ENCODE results near the gene SMARCD2. TPM values are rescaled to one million over a fixed set of nuclear protein-coding genes. Genes with fewer than 3 reads are reported as not detected.
A peak's percentile ranks its signal among the peaks of the same experiment; 100 is the strongest.

Gene SMARCD2
- total RNA-seq, 2 donors from 2014 or later, result 182 to 247 TPM

DNA sequence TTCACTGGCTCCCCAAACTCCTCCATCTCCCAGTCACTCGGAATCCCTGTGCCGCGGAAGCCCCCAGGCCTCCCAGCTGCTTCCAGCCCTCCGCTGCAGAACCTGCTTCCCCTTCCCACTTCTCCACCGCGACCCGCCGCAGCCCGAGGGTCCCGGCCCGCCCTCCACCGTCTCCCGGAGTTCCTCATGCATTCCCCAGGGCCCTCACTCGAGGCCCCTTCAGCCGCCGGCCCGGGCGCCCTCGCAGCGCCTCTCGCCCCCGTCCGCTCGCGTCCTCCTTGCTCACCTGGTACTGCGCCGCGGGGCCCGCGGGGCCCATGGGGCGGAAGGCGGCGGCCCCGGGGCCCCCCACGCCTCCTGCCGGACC lies 329 bp downstream of the SMARCD2 start:
- H3K36me3 ChIP-seq, result no peaks in the 10 kb centered on the region
- intact Hi-C loops (cut with DNase I), result loop anchor here (5.0 kb wide), 1 partner anchor 70 kb away; the partner anchor contains the start of genes CCDC47 and DDX42
- H3K9me3 ChIP-seq, result no peaks in the 10 kb centered on the region
- peak; percentile 27 for DNase-seq (ENCODE audit: low spot score)
- H3K4me1 ChIP-seq (replicated peaks), result peaks cover 40% of the 10 kb centered on the region
- no peak for TF ChIP-seq CTCF (IDR thresholded peaks at IDR 0.05)
- no peak for TF ChIP-seq POLR2AphosphoS5 (IDR thresholded peaks at IDR 0.05)
- no peak for TF ChIP-seq POLR2A (IDR thresholded peaks at IDR 0.05)
- under 1% methylated on average over 36 of the region's 36 CpGs for WGBS
- peak overlapping the region; percentile 76 to 92 for H3K4me3 ChIP-seq
- H3K27ac ChIP-seq, result peak overlapping the region; percentile 84 to 94
- H3K27me3 ChIP-seq (replicated peaks; ENCODE audit: insufficient read depth), result no peaks in the 10 kb centered on the region

- peaks cover 40% of the 10 kb centered on the region for H3K4me1 ChIP-seq (replicated peaks)
- peak; percentile 45 for DNase-seq (ENCODE audit: low spot score)
- H3K9me3 ChIP-seq, result no peaks in the 10 kb centered on the region
- H3K36me3 ChIP-seq, result no peaks in the 10 kb centered on the region
- peak overlapping the region; percentile 84 to 94 for H3K27ac ChIP-seq
- WGBS, result 2% methylated on average over 25 of the region's 26 CpGs
- intact Hi-C loops (cut with DNase I), result loop anchor here (5.0 kb wide), 1 partner anchor 69 kb away; the partner anchor contains the start of genes CCDC47 and DDX42
- no peaks in the 10 kb centered on the region for H3K27me3 ChIP-seq (replicated peaks; ENCODE audit: insufficient read depth)
- TF ChIP-seq POLR2AphosphoS5 (IDR thresholded peaks at IDR 0.05), result no peak
- H3K4me3 ChIP-seq, result peak overlapping the region; percentile 76 to 92
Observed at GRCh38 chr17:63841350-63842172, 924 bp downstream of the SMARCD2 start.

DNA sequence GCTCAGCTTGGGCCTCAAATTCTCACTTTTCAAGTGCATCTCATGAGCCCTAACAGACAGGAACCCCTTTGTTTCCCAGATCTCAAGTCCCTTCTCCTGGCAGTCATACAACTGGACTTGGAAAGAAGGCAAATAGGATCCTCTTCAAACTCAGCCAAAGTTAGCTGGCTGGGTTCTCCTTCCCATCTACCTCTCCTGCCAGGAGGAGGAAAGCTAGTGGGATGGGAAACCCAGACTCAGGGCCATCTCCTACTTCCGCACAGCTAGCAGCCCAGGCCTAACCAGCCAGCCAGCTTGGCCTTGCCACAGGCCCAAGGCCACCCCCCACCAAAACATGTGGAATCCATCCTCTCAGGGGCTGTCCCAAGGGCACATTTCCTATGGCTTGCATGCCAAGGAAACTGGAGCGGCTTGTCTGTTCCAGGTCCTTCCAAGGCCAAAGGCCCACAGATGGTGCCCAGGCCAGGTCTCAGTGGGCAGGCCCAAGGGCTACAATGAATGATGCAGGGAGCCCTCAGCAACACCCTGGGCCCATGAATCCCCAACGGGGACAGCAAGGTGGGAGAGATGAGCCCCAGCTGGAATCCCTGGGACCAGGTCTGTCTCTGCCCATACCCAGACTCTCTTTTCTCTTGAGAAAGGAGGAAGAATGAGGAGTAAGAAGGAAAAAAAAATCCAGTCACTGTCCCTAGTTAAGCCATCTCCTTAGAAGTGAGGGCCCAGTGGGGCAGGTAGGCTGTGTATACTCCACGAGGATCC lies 1.7 kb downstream of the SMARCD2 start:
- WGBS, result 37% methylated on average over 4 of the region's 4 CpGs
- intact Hi-C loops (cut with DNase I), result loop anchor here (5.0 kb wide), 1 partner anchor 68 kb away; the partner anchor contains the start of genes CCDC47 and DDX42
- no peaks in the 10 kb centered on the region for H3K27me3 ChIP-seq (replicated peaks; ENCODE audit: insufficient read depth)
- H3K9me3 ChIP-seq, result no peaks in the 10 kb centered on the region
- H3K36me3 ChIP-seq, result peaks cover 0 to 3% of the 10 kb centered on the region in 2 donors
- H3K4me1 ChIP-seq (replicated peaks), result peaks cover 40% of the 10 kb centered on the region
- TF ChIP-seq CTCF (IDR thresholded peaks at IDR 0.05) (no peak), POLR2A (IDR thresholded peaks at IDR 0.05) (no peak), POLR2AphosphoS5 (IDR thresholded peaks at IDR 0.05) (no peak)
- peak overlapping the region; percentile 84 to 94 for H3K27ac ChIP-seq
- DNase-seq (ENCODE audit: low spot score), result peak; percentile 16
- H3K4me3 ChIP-seq, result peak overlapping the region; percentile 76 to 92

GRCh38 chr17:63838631-63839171 lies 3.8 kb downstream of the SMARCD2 start:
- no peaks in the 10 kb centered on the region for H3K27me3 ChIP-seq (replicated peaks; ENCODE audit: insufficient read depth)
- WGBS, result 12% methylated on average over 7 of the region's 7 CpGs
- H3K36me3 ChIP-seq, result peaks cover 14 to 17% of the 10 kb centered on the region in 2 donors
- no peaks in the 10 kb centered on the region for H3K9me3 ChIP-seq
- intact Hi-C loops (cut with DNase I), result no loop called here
- H3K4me3 ChIP-seq, result peak overlapping the region in 1 of 2 donors; percentile 13
- no peak for TF ChIP-seq CTCF (IDR thresholded peaks at IDR 0.05)
- peak; percentile 94 for TF ChIP-seq POLR2AphosphoS5 (IDR thresholded peaks at IDR 0.05)
- TF ChIP-seq POLR2A (IDR thresholded peaks at IDR 0.05), result peak; percentile 30
- peak; percentile 97 for DNase-seq (ENCODE audit: low spot score)
- H3K4me1 ChIP-seq (replicated peaks), result peaks cover 40% of the 10 kb centered on the region
- peak overlapping the region; percentile 84 to 94 for H3K27ac ChIP-seq
